Rectal smooth muscle tissue (tissue), 1 donor: ENCODE data around the gene GRB10.

Source experiments
- H3K27ac ChIP-seq: one replicate; pipeline ENCODE4 v1.7.0; 2013; ENCODE audit warnings: low read depth, low read length, inconsistent platforms
- H3K27me3 ChIP-seq: one replicate; pipeline ENCODE4 v1.7.0; 2013; ENCODE audit warnings: low read length; ENCODE audit not compliant: control insufficient read depth, insufficient read depth
- H3K36me3 ChIP-seq: one replicate; pipeline ENCODE4 v1.7.0; 2013; ENCODE audit warnings: low read length; ENCODE audit not compliant: control insufficient read depth, insufficient read depth
- H3K4me1 ChIP-seq: one replicate; pipeline ENCODE4 v1.7.0; 2013; ENCODE audit warnings: low read length; ENCODE audit not compliant: control insufficient read depth, insufficient read depth
- H3K4me3 ChIP-seq: one replicate; pipeline ENCODE4 v1.7.0; 2013; ENCODE audit warnings: low read length
- H3K9ac ChIP-seq: one replicate; pipeline ENCODE4 v1.7.0; 2013; ENCODE audit warnings: low read length

The GRB10 gene

GRCh38 chr7:50766106-50766848, 16.4 kb downstream of the GRB10 start:
- no peaks in the 10 kb centered on the region for H3K36me3 ChIP-seq
- no peak overlapping the region for H3K9ac ChIP-seq
- no peaks in the 10 kb centered on the region for H3K27me3 ChIP-seq
- no peak overlapping the region for H3K27ac ChIP-seq
- no peak overlapping the region for H3K4me3 ChIP-seq
- peaks cover 3% of the 10 kb centered on the region for H3K4me1 ChIP-seq

GRCh38 chr7:50762337-50762736, 20.4 kb downstream of the GRB10 start:
- Histone ChIP-seq H3K9ac (no peak overlapping the region), H3K27me3 (no peaks in the 10 kb centered on the region), H3K4me3 (no peak overlapping the region), H3K4me1 (peaks cover 8% of the 10 kb centered on the region), H3K36me3 (no peaks in the 10 kb centered on the region), H3K27ac (no peak overlapping the region)

GRCh38 chr7:50761713-50762112, 21.0 kb downstream of the GRB10 start:
- no peaks in the 10 kb centered on the region for H3K27me3 ChIP-seq
- H3K4me1 ChIP-seq = peaks cover 6% of the 10 kb centered on the region
- no peak overlapping the region for H3K4me3 ChIP-seq
- no peaks in the 10 kb centered on the region for H3K36me3 ChIP-seq
- H3K27ac ChIP-seq = no peak overlapping the region
- H3K9ac ChIP-seq = no peak overlapping the region

GRCh38 chr7:50757703-50758390, 24.8 kb downstream of the GRB10 start:
- Histone ChIP-seq H3K9ac (no peak overlapping the region), H3K4me3 (no peak overlapping the region), H3K27me3 (no peaks in the 10 kb centered on the region), H3K4me1 (peaks cover 6% of the 10 kb centered on the region), H3K36me3 (no peaks in the 10 kb centered on the region), H3K27ac (no peak overlapping the region)

GRCh38 chr7:50756180-50756579, 26.5 kb downstream of the GRB10 start:
- H3K36me3 ChIP-seq = no peaks in the 10 kb centered on the region
- no peak overlapping the region for H3K9ac ChIP-seq
- peaks cover 6% of the 10 kb centered on the region for H3K4me1 ChIP-seq
- no peaks in the 10 kb centered on the region for H3K27me3 ChIP-seq
- no peak overlapping the region for H3K27ac ChIP-seq
- no peak overlapping the region for H3K4me3 ChIP-seq

- Histone ChIP-seq H3K9ac (no peak overlapping the region), H3K27ac (no peak overlapping the region), H3K36me3 (no peaks in the 10 kb centered on the region), H3K4me1 (peaks cover 6% of the 10 kb centered on the region), H3K27me3 (no peaks in the 10 kb centered on the region), H3K4me3 (no peak overlapping the region)
Measured at GRCh38 chr7:50754684-50755083, 28.0 kb downstream of the GRB10 start.

GRCh38 chr7:50754241-50754640, 28.5 kb downstream of the GRB10 start:
- peaks cover 6% of the 10 kb centered on the region for H3K4me1 ChIP-seq
- H3K27ac ChIP-seq = no peak overlapping the region

GRCh38 chr7:50752422-50752821, 30.3 kb downstream of the GRB10 start:
- H3K27ac ChIP-seq = no peak overlapping the region
- H3K36me3 ChIP-seq = no peaks in the 10 kb centered on the region
- no peaks in the 10 kb centered on the region for H3K4me1 ChIP-seq
- H3K9ac ChIP-seq = no peak overlapping the region
- no peaks in the 10 kb centered on the region for H3K27me3 ChIP-seq
- H3K4me3 ChIP-seq = no peak overlapping the region

More at GRCh38 chr7:50754241-50754640, 28.5 kb downstream of the GRB10 start:
- Histone ChIP-seq H3K4me3 (no peak overlapping the region), H3K9ac (no peak overlapping the region), H3K36me3 (no peaks in the 10 kb centered on the region), H3K27me3 (no peaks in the 10 kb centered on the region)

GRCh38 chr7:50751146-50751545, 31.6 kb downstream of the GRB10 start:
- H3K27me3 ChIP-seq = no peaks in the 10 kb centered on the region
- no peak overlapping the region for H3K9ac ChIP-seq
- H3K36me3 ChIP-seq = no peaks in the 10 kb centered on the region
- no peak overlapping the region for H3K4me3 ChIP-seq
- no peak overlapping the region for H3K27ac ChIP-seq
- no peaks in the 10 kb centered on the region for H3K4me1 ChIP-seq

- H3K27ac ChIP-seq = no peak overlapping the region
- no peaks in the 10 kb centered on the region for H3K4me1 ChIP-seq
- no peak overlapping the region for H3K9ac ChIP-seq
Measured at GRCh38 chr7:50749896-50750295, 32.8 kb downstream of the GRB10 start.

GRCh38 chr7:50748472-50748871, 34.2 kb downstream of the GRB10 start:
- Histone ChIP-seq H3K36me3 (no peaks in the 10 kb centered on the region), H3K27ac (no peak overlapping the region), H3K9ac (no peak overlapping the region), H3K4me1 (peaks cover 2% of the 10 kb centered on the region), H3K27me3 (no peaks in the 10 kb centered on the region), H3K4me3 (no peak overlapping the region)

More at GRCh38 chr7:50749896-50750295, 32.8 kb downstream of the GRB10 start:
- Histone ChIP-seq H3K4me3 (no peak overlapping the region), H3K27me3 (no peaks in the 10 kb centered on the region), H3K36me3 (no peaks in the 10 kb centered on the region)

GRCh38 chr7:50745835-50746234, 36.9 kb downstream of the GRB10 start:
- Histone ChIP-seq H3K4me1 (peaks cover 2% of the 10 kb centered on the region), H3K36me3 (no peaks in the 10 kb centered on the region), H3K9ac (no peak overlapping the region), H3K27ac (no peak overlapping the region), H3K4me3 (no peak overlapping the region), H3K27me3 (no peaks in the 10 kb centered on the region)

GRCh38 chr7:50745336-50745735, 37.4 kb downstream of the GRB10 start:
- Histone ChIP-seq H3K27me3 (no peaks in the 10 kb centered on the region), H3K4me1 (peaks cover 2% of the 10 kb centered on the region), H3K27ac (no peak overlapping the region), H3K4me3 (no peak overlapping the region), H3K9ac (no peak overlapping the region), H3K36me3 (no peaks in the 10 kb centered on the region)
